Measurements from ENCODE around the gene HDAC5.

- TF ChIP-seq, protein P1, sequence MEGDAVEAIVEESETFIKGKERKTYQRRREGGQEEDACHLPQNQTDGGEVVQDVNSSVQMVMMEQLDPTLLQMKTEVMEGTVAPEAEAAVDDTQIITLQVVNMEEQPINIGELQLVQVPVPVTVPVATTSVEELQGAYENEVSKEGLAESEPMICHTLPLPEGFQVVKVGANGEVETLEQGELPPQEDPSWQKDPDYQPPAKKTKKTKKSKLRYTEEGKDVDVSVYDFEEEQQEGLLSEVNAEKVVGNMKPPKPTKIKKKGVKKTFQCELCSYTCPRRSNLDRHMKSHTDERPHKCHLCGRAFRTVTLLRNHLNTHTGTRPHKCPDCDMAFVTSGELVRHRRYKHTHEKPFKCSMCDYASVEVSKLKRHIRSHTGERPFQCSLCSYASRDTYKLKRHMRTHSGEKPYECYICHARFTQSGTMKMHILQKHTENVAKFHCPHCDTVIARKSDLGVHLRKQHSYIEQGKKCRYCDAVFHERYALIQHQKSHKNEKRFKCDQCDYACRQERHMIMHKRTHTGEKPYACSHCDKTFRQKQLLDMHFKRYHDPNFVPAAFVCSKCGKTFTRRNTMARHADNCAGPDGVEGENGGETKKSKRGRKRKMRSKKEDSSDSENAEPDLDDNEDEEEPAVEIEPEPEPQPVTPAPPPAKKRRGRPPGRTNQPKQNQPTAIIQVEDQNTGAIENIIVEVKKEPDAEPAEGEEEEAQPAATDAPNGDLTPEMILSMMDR (IDR thresholded peaks at IDR 0.05; ENCODE audit: low read depth, low read length), result no peak
- TF ChIP-seq EZH2phosphoT487 (IDR thresholded peaks at IDR 0.05; ENCODE audit: low read depth), result no peak
Observed at GRCh38 chr17:44113868-44114840, 9.3 kb downstream of the HDAC5 start.

All from OCI-LY3 (cell line).